Hematopoietic multipotent progenitor cell treated with erythropoietin and hydrocortisone succinate and interleukin-3 and kit ligand, for 15 days (in vitro differentiated cells): ENCODE measurements around the gene INPP5J.

Experiments
- DNase-seq: peaks from one replicate; pipeline ENCODE4 v3.0.0-alpha.2; 2015; ENCODE audit warnings: low spot score

The INPP5J gene

DNA sequence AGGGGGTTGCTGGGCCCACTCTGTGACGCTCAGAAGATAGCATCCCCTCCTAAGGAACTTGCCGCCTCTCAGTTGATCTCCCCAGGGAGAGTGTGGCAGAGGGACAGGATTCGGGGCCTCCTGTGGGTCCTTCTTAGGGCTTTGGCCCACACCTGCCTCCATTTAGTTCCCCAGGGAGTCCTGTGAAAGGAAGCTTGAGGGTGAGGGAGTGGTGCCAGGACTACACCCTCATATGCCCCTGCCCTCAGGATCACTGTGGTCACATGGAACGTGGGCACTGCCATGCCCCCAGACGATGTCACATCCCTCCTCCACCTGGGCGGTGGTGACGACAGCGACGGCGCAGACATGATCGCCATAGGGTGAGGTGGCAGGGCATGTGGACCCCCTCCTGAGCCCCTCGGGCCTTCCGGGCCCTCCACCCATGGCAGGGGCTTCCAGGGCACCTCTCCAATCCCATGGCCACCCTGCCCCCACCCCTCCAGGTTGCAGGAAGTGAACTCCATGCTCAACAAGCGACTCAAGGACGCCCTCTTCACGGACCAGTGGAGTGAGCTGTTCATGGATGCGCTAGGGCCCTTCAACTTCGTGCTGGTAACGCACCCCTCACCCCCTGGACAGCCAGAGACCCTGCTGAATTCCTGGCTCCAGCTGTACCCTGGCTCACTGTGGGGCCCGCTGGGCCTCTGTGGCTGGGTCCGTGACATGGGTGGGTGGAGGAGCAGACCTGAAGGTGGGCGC lies 3.5 kb downstream of the INPP5J start:
- DNase-seq: no peak

DNA sequence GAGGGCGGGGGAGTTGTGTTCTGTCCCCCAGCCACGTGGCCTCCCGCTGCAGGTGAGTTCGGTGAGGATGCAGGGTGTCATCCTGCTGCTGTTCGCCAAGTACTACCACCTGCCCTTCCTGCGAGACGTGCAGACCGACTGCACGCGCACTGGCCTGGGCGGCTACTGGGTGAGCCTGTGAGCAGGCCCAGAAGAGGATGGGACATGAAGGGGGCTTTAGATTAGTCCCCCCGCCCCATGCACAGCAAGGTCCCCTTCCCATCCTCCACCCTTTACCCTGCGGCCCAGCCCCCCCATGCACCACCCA lies 4.1 kb downstream of the INPP5J start:
- no peak for DNase-seq

DNA sequence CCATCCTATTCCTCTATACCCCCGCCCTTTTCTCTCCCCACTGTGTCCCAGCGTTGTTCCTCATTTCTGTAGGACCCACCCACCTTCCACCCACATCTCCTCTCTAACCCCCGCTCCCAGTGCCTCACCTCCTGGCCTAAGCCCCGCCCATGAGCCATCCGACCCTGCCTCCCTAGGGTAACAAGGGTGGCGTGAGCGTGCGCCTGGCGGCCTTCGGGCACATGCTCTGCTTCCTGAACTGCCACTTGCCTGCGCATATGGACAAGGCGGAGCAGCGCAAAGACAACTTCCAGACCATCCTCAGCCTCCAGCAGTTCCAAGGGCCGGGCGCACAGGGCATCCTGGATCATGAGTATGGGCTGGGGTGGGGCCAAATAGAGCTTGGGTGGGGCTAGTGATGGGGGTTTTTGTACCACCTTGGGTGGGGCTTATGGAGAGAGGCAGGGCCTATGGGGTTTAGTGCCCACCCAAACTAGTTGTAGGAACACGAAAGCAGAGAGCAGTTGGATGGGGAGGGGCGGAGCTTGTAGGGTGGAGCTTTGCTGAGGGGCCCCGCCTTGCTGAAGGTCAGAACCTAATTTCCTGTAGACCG lies 4.5 kb downstream of the INPP5J start:
- DNase-seq: no peak

DNA sequence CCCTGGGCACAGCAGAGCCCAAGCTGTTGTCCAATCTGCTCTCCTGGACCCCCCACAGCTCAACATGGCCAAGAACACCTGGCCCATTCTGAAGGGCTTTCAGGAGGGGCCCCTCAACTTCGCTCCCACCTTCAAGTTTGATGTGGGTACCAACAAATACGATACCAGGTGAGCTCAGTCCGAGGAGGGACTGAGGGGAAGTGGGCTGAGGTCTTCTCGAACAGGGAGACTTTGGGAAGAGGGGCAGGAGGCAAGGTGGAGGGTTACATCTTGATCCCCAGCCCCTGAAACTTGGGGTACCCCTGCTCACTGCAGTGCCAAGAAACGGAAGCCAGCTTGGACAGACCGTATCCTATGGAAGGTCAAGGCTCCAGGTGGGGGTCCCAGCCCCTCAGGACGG lies 5.4 kb downstream of the INPP5J start:
- DNase-seq: no peak

DNA sequence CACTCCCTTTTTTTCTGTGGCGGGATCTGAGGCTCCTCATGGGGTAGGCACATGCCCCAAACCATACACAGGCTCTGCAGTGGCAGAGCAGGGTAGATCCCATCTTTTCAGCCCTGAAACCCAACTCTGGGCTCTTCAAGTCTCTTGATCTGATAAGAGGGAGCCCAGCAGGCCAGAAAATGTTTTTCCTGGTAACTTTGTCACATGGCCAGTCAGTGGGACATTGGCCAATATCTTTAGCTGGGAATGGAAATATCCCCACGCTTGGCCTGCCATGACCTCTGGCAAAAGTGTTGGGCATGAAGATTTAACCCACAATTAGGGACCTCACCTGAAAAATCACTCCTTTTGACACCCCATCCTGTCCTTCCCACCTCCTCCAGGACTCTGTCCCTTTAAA lies 8.1 kb downstream of the INPP5J start:
- no peak for DNase-seq

DNA sequence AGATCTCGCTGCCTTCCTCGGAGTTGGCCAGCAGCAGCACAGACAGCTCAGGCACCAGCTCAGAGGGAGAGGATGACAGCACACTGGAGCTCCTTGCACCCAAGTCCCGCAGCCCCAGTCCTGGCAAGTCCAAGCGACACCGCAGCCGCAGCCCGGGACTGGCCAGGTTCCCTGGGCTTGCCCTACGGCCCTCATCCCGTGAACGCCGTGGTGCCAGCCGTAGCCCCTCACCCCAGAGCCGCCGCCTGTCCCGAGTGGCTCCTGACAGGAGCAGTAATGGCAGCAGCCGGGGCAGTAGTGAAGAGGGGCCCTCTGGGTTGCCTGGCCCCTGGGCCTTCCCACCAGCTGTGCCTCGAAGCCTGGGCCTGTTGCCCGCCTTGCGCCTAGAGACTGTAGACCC lies 11.1 kb downstream of the INPP5J start:
- no peak for DNase-seq

DNA sequence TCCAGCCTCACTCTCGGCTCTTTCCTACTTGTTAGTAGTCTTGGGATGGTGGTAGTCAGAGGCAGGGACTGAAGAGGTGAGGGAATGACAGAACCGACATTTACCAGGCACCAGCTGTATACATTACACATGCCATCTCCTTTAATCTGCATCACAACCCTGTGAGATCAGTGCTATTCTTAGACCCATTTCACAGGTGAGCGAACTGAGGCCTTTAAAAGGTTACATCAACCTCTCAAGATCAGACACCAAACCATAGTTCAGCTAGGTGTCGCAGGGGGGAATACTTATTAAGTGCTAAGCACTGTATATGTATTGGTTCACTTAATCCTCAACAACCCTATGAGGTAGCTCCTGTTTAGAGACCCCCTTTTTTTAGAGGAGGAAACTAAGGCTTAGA lies 11.9 kb downstream of the INPP5J start:
- DNase-seq: no peak

DNA sequence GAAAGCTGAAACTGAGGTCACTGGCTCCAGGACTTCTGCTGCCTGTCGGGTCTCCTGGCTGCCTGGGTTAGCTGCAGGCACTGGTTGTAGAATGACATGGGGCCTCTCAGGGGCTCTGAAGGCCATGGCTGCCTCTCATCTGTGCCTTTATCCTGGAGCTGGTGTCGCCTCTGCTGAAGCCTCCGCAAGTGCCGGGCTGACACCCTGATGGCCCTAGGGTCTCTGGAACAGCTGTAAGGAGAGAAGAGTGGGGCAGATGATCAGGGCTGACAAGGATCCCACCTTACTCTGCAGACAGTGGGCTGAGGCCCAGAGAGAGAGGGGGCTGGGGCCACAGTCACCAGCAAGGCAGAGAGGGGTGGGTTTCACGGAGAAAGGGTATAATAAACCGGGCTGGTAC lies 12.9 kb downstream of the INPP5J start:
- no peak for DNase-seq

DNA sequence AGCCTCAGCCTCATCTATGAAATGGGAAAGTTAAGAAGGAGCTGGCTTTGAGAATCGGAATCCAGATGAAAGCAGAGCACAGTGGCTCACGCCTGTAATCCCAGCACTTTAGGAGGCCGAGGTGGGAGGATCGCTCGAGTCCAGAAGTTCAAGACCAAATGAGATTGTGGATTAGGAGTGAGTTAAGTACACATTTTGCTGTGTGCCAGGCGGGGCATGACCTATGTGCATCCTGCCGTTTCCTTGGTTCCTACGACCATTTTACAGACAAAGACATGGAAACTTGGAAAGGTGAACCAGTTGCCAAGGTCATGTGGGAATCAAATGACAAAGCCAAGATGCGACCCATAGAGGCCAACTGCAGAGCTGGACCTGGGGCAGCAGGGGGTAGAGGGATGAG lies 13.4 kb downstream of the INPP5J start:
- DNase-seq: no peak

DNA sequence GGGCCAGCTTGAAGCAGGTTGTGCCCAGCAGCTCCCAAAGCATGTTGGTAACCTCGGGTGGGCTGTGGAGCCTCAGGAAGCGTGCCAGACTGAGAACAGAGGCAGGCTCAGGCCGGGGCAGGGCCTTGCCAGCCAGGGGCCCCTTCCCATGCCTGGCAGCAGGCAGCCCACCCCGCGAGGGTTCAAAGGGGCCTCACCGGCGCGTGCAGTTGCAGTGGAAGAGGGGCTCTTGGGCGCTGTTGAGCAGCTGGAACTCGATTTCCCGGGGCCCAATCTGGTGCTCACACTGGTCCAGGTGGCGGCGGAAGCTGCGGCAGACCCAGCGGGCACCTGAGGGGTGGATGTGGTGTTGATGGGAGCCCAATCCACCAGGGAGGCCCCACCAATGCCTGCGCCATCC lies 13.9 kb downstream of the INPP5J start:
- DNase-seq: no peak

DNA sequence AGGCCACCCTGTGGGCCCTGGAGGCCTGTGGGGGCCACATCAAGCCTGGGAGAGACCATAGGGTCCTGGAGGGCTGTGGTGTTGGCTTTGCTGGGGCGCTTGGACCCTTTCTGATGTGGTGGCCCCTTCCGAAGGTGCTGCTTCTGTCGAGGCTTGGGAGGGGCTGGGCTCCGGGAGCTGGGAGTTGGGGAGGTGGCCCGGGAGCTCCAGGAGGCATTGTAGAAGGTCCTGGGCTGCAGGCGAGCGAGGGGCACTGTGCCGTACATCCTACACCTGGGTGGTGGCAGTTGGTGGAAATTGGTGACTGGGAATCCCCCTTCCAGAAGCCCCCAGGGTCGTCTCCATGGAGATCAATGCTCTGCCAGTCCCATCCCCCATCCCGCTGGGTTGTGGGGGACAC lies 15.0 kb downstream of the INPP5J start:
- no peak for DNase-seq

DNA sequence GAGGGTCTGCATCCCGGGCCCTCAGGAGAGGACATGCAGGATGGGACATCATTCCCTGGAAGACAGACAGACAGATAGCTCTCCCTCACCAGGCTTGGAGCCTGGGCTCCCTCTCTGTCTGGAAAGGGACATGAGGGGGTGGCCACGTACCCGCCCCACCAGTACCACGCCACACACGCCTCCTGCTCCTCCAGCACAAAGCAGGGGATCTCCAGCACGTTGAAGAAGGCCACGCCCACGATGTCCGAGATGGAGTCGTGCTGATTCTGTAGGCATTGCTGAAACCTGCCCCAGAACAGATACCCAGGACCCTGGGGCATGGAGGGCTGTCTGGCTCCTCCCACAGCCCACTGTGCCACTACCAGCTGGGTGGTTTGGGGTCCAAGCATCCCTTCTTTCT lies 15.4 kb downstream of the INPP5J start:
- DNase-seq: no peak

DNA sequence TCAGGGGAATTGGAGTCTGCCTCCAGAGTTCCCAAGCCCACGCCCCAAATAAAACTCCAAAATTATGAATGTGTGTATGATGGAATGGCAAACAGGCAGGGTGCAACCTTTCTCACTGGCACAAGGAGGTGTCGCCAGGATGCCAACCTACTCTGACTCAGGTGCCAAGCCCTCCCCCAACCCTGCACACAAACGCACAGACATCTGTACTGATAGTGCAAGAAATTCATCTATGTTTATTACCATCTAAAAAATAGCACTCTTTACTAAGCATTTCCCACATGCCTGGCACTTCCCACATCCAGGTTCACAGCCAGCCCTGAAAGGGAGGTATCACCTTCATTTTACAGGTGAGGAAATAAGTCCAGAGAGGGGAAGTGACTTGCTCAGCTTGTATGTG lies 16.3 kb downstream of the INPP5J start:
- DNase-seq: no peak

DNA sequence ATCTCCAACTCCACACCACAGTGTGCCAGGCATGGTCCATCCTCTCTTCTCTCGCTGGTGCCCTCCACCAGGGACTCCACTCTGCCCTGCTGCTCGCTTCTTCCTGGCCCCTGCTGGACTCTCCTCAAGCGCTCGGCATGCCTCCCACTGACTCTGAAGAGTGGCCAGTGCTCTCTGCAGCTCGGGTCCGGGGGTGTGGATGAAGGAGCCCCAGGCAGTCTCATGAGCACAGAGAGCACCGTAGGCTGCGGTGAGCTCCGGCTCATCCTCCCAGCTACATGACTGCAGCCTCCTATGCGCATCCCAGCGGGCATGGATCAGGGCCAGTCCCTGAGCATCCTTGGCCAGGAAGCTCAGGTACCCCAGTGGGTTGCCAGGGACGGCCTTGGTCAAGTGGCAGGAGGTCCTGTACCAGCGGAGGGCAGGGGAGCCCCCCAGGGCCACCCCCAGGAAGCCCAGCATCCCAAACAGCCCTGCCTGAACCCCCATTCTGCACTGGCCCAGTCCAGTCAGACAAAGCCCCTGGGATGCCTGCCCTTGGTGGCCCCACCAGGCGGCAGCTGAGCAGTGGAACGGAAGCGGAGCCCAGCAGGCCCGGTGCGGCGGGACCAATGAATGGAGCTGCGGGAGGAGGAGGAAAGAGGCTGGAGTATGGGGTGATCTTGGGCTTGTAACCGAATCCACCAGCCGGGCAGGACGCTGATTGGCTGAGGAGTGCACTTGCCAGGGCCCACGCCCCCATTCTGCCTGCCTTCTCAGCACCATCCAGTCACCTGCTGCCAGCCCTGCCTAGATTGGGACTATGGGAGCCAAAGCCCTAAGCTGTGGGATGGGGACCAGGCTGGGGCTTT lies 17.3 kb downstream of the INPP5J start, which contains the start of gene PLA2G3:
Gene PLA2G3, minus strand, starts transcription at position 643 of the 851 bp plus-strand sequence. Its CDS starts 154 bp downstream, at position 489.
- DNase-seq: no peak

DNA sequence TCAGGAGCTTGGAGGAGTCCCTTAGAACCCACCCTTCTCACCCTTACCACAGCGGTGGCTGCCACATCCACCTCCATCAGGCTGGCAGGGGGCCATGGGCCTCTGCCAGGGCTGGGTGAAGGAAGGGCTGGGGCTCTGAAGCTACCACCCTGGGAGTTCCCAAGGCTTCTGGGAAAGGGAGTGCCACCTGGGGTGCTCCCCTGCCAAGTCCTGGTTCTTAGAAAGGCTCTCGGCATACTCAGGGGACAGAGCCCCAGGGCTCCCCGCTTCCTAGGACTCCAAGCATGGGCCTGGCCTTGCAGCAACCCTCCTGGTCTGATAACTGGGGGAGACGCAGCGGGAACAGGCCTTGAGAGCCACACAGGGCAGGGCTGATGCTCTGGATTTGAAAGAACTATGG lies 18.0 kb downstream of the INPP5J start:
- DNase-seq: peak; percentile 12

DNA sequence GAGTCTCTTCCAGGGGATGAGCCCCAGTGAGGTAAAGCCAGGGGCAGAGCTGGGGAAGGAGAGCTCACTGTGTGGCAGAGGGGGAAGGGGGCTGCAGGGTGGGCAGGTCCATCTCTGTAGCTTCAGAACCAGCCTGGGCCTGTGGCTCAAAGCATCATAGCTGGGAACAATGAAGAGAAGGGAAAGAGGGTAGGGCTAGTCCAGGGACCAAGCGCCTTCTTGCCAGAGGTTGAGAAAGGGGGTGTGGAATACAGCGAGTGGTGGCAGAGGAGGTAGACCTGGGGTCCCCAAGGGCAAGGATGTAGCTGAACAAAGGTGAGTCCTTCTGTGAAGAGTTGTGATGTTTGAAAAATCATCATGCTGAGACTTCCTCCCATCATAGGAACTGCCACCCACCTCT lies 18.8 kb downstream of the INPP5J start:
- DNase-seq: no peak

DNA sequence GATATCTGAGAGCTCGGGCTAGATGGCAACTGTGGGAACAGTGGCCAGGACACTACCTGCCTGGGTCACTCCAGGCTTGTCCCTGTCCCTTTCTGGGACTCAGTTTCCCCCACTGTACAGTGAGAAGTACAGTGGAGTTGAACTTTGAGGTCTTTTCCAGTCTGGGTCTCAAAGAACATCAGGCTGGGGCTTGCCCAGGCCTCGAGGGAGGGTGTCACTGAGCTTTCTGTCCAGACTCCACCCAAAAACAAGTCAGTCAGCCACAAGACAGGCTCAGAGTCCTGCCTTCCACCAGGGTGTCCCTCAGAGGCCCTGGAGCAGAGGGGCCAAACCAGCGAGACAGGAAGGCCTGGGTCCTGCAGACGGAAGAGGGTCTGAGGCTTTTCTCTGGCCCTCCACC lies 19.5 kb downstream of the INPP5J start:
- no peak for DNase-seq

DNA sequence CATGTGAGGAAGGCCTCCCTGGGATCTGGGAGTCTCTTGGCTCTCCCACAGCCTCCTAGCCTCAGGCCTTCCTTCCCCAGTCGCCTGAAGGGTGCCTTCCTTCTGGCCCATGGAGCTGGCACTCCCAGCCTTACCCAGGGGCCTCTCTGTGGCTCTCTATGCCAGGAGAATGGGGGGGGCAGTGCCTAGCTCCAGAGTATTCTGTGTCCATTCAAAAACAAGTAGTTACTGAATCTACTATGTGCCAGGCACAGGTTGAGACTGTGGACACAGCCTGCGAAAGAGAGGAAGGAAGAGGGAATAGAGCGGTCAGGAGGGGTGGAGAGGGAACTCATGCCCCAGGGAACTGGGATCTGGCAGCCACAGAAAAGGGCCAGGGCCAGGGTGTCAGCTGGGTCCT lies 20.3 kb downstream of the INPP5J start:
- DNase-seq: no peak

DNA sequence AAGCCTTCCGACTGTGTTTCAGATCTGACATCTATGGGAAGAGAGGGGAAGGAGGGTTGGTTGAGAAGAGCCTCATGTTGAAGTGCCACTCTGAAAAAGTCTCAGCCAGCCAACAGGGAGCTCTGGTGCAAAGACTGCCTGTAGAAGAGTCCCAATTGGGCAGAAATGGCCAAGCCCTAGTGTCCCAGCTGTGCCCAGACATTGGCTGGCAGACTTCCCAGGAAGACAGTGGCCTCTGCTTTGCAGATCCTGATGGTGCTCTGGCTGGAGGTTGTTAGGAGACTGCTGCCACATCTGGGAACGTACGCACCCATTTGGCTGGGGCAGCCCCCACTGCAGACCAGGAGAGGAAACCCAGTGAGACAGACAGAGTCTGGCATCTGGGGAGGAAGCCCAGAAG lies 20.8 kb downstream of the INPP5J start:
- DNase-seq: no peak

DNA sequence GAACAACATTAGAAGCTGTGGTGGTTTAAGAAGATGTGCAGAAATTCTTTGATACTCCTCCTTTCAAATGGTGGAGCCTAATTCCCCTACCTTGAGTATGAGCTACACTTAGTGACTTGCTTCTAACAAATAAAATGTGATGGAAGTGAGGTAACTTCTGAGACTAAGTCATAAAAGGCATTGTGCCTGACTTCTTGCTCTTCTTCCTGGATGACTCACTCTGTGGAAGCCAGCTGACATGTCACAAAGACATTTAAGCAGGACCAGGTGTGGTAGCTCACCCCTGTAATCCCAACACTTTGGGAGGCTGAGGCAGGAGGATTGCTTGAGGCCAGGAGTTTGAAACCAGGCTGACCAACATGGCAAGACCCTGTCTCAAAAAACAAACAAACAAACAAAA lies 21.5 kb downstream of the INPP5J start:
- DNase-seq: no peak

DNA sequence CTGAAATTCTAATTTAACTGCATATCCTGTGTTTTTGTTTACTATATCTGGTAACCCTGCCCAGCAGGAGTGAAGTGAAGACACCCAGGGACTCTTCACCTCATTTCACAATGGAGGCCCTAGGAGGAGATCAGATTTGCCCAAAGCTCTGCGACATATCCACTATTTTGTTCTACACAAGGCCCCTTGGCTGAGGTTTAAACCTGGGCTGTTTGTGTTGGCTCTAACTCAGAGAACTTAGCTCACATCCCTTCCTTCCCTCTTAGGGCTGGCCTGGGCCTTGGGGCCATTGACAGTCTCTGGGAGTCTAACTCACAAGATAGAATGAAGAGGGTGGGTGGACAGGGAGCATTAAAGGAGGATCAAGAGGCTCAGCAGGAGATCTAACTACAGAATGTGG lies 25.7 kb downstream of the INPP5J start:
- no peak for DNase-seq

DNA sequence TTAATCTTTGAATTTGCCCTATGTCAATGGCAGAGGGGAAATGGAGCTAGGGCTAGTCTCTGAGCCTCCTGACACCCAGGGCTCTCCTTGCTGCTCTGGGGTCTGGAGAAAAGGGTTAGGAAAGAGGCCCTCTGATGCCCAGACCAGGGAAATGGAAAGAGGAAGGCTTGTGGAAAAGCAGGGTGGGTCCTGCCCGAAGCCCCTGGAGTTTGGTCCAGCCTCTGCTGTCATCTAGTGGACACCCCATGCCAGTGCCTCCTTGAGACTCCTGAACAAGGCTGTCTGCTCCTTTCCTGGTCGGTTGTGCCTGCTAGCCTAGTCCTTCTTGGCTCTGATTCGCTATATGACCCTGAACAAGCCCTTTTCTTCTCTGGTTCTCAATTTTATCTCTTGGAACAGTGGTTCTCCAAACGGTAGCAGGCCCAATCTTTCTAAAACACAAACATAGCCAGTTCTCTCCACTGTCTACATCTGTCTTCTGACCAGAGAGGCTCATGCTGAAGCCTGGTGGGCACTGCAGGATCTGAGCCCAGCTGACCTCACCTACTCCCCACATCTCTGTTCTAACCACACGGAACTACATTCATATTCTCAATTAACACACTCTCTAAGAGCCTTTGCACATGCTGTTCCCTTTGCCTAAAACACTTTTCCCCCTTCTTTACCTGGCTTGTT lies 26.3 kb downstream of the INPP5J start:
- peak; percentile 24 for DNase-seq

DNA sequence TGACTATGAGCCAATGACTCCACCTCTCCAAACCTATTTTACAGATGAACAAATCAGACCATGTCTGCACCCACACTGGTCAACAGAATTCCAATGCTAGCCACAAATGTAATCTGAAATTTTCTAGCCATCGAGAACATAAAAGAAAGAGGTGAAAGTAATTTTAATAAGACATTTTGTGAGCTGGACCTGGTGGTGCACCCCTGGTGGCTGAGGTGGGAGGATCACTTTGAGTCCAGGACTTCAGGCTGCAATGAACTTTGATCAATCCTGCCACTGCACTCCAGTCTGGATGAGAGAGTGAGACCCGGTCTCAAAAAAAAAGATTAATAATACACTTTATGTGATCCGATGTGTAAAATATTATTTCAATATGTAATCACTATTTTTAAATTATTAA lies 27.8 kb downstream of the INPP5J start:
- no peak for DNase-seq
